ENCODE measurements around the gene GNB5.
"Not testable (repeated sequence)": the region's sequence is repeated elsewhere in the genome, so short reads cannot be mapped to it uniquely, and the experiment has no call there.

Gene GNB5

GRCh38 chr15:52111517-52112202 is 79.5 kb downstream of the GNB5 start:
- no peak for DNase-seq

GRCh38 chr15:52109559-52110451 is 81.4 kb downstream of the GNB5 start:
- no peak for DNase-seq

- DNase-seq, result no peak
Observed at GRCh38 chr15:52107238-52107637, 84.0 kb downstream of the GNB5 start.

GRCh38 chr15:52106641-52107040 is 84.6 kb downstream of the GNB5 start:
- DNase-seq, result no peak

GRCh38 chr15:52105846-52106245 is 85.3 kb downstream of the GNB5 start:
- DNase-seq, result no peak

GRCh38 chr15:52104532-52105004 is 86.6 kb downstream of the GNB5 start:
- DNase-seq, result no peak

- DNase-seq, result peak; percentile 94
Observed at GRCh38 chr15:52103217-52104207, 87.7 kb downstream of the GNB5 start.

GRCh38 chr15:52102463-52102862 is 88.7 kb downstream of the GNB5 start:
- peak; percentile 73 for DNase-seq

GRCh38 chr15:52101542-52102323 is 89.5 kb downstream of the GNB5 start:
- DNase-seq, result no peak

GRCh38 chr15:52100807-52101442 is 90.3 kb downstream of the GNB5 start:
- peak; percentile 92 for DNase-seq

- no peak for DNase-seq
Observed at GRCh38 chr15:52099651-52100272, 91.4 kb downstream of the GNB5 start.

GRCh38 chr15:52098323-52098722 is 92.9 kb downstream of the GNB5 start:
- no peak for DNase-seq

GRCh38 chr15:52097180-52097579 is 94.0 kb downstream of the GNB5 start:
- no peak for DNase-seq

GRCh38 chr15:52096536-52096935 is 94.7 kb downstream of the GNB5 start:
- not testable (repeated sequence) for DNase-seq

- peak; percentile 88 for DNase-seq
Observed at GRCh38 chr15:52095597-52096262, 95.5 kb downstream of the GNB5 start.

- DNase-seq, result no peak
Observed at GRCh38 chr15:52094811-52095584, 96.2 kb downstream of the GNB5 start.

GRCh38 chr15:52093539-52094510 is 97.4 kb downstream of the GNB5 start:
- DNase-seq, result peak; percentile 91

- DNase-seq, result no peak
Observed at GRCh38 chr15:52093167-52093538, 98.0 kb downstream of the GNB5 start.

All from fibroblast of skin of right biceps (primary cell).